ENCODE data around the gene FAM13C. TPM values are rescaled to one million over a fixed set of nuclear protein-coding genes. Genes with fewer than 3 reads are reported as not detected.
A peak's percentile ranks its signal among the peaks of the same experiment; 100 is the strongest.

FAM13C gene
- total and polyA plus RNA-seq, 12 donors = 8.9 to 92.8 (median 34.1) TPM

DNA sequence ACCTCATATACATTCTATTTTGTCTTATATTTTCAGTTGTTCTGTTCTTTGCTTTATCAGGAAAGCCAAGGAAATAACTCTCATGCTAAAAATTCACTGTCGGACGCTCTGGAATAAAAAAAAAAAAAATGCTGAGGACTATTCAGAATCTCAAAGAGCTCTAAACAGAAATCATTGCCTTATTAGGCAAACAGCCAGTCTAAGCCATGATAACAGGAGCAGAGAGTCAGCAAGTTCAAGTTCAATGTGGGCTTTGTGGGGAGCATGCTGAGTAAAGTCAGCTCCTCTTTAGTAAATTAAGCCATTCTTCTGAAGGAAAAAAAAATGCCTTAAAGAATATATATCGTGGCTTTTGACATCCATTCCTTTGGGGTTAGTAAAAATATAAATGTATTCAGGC lies 13.6 kb upstream of the FAM13C start:
- Histone ChIP-seq H3K36me3 (replicated peaks in 1 of 2) (no peaks in the 10 kb centered on the region), H3K27me3 (no peaks in the 10 kb centered on the region), H3K4me3 (no peak overlapping the region), H3K9me3 (replicated peaks in 1 of 3) (no peaks in the 10 kb centered on the region), H3K4me1 (replicated peaks in 1 of 2) (peaks cover 0 to 8% of the 10 kb centered on the region in 2 donors), H3K27ac (no peak overlapping the region)
- intact Hi-C loops (cut with DNase I) = no loop called here
- TF ChIP-seq POLR2A (IDR thresholded peaks at IDR 0.05) = no peak
- TF ChIP-seq, protein P1, sequence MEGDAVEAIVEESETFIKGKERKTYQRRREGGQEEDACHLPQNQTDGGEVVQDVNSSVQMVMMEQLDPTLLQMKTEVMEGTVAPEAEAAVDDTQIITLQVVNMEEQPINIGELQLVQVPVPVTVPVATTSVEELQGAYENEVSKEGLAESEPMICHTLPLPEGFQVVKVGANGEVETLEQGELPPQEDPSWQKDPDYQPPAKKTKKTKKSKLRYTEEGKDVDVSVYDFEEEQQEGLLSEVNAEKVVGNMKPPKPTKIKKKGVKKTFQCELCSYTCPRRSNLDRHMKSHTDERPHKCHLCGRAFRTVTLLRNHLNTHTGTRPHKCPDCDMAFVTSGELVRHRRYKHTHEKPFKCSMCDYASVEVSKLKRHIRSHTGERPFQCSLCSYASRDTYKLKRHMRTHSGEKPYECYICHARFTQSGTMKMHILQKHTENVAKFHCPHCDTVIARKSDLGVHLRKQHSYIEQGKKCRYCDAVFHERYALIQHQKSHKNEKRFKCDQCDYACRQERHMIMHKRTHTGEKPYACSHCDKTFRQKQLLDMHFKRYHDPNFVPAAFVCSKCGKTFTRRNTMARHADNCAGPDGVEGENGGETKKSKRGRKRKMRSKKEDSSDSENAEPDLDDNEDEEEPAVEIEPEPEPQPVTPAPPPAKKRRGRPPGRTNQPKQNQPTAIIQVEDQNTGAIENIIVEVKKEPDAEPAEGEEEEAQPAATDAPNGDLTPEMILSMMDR (IDR thresholded peaks at IDR 0.05) = no peak
- WGBS, 4 donors = 59 to 74% (median 69%) methylated on average over 3 of the region's 3 CpGs
- no peak for DNase-seq

DNA sequence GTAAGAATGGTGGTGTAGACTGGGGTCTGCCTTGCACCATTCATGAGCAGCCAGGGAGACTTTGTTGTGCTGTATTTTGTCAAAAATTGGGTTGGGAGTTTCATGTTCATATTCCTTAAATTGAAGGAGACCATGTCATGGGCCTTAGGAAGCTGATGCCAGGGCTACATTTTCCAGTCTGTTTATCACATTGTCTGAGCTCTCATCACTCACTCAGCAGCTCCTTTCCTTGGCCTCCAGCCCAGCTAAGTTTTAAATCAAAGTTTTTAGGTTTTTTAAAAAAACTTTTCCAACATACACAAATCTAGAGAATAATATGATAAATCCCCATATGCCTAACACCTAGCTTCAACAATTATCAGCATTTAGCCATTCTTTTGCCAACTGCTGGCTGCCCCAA lies 12.6 kb upstream of the FAM13C start:
- intact Hi-C loops (cut with DNase I) = no loop called here
- Histone ChIP-seq H3K27ac (no peak overlapping the region), H3K27me3 (no peaks in the 10 kb centered on the region), H3K9me3 (replicated peaks in 1 of 3) (no peaks in the 10 kb centered on the region), H3K4me3 (no peak overlapping the region), H3K36me3 (replicated peaks in 1 of 2) (no peaks in the 10 kb centered on the region), H3K4me1 (replicated peaks in 1 of 2) (peaks cover 0 to 8% of the 10 kb centered on the region in 2 donors)
- DNase-seq = no peak
- TF ChIP-seq, protein P1 (IDR thresholded peaks at IDR 0.05) = no peak
- TF ChIP-seq POLR2A (IDR thresholded peaks at IDR 0.05) = no peak

DNA sequence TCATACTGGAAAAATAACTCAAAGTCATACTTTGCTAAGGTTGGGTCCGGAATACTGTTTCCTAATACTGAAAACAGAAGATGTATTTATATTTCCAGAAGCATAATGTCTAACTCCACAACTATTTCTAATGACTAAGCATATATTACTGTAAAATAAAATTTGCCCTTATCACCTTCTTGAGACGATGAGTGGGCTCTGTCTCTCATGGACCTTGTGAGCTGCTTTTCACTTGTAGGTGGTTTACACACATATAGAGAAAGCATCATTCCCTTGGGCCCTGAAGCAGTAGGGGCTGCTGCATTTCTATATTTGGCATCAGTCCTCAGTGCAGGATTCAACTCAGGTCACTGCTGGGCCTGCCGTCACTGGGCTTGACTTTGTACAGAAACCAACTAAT lies 10.7 kb upstream of the FAM13C start:
- Histone ChIP-seq H3K9me3 (replicated peaks in 1 of 3) (no peaks in the 10 kb centered on the region), H3K4me1 (replicated peaks in 1 of 2) (peaks cover 0 to 8% of the 10 kb centered on the region in 2 donors), H3K4me3 (no peak overlapping the region), H3K36me3 (replicated peaks in 1 of 2) (no peaks in the 10 kb centered on the region), H3K27me3 (no peaks in the 10 kb centered on the region), H3K27ac (peak overlapping the region in 1 of 5 donors; percentile 11)
- no peak for TF ChIP-seq POLR2A (IDR thresholded peaks at IDR 0.05)
- TF ChIP-seq, protein P1 (IDR thresholded peaks at IDR 0.05) = no peak
- intact Hi-C loops (cut with DNase I) = no loop called here
- WGBS, 4 donors = 81 to 94% (median 84%) methylated on average over 3 of the region's 3 CpGs
- DNase-seq = no peak

DNA sequence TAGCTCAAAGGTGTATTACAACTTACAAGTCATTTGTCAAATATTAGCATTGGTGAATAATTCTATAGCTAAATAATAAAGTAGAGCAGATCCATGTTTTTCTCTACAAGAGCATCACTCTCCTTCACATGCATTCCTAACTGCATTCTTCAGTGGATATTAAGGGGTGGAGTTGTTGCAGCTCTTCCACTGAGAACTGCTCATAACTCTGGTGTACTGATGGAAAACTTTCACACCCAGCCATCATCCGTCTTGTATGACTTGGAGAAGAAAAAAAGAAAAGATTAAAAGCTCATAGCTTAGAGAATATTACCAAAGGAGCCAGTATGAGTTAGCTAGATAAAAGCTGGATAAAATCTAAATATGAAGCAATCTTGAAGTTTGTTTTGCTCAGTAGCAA lies 10.2 kb upstream of the FAM13C start:
- intact Hi-C loops (cut with DNase I) = no loop called here
- no peak for TF ChIP-seq POLR2A (IDR thresholded peaks at IDR 0.05)
- TF ChIP-seq, protein P1 (IDR thresholded peaks at IDR 0.05) = no peak
- H3K27ac ChIP-seq = no peak overlapping the region
- H3K4me3 ChIP-seq = no peak overlapping the region
- H3K4me1 ChIP-seq (replicated peaks in 1 of 2) = peaks cover 0 to 8% of the 10 kb centered on the region in 2 donors
- H3K9me3 ChIP-seq (replicated peaks in 1 of 3) = no peaks in the 10 kb centered on the region
- no peaks in the 10 kb centered on the region for H3K36me3 ChIP-seq (replicated peaks in 1 of 2)
- H3K27me3 ChIP-seq = no peaks in the 10 kb centered on the region
- WGBS, 4 donors = 63 to 80% (median 70%) methylated on average over 1 of the region's 1 CpG
- DNase-seq = no peak
